GM20431 (cell line): ENCODE results near the gene ELMO1.

ENCODE experiments used
- in situ Hi-C: fragments of 300-500 bp; cut with MseI, MboI; formaldehyde crosslinking; loops from one replicate; pipeline ENCODE4 v1.15.0; 2020; ENCODE audit warnings: low sequenced_read_pairs; ENCODE audit not compliant: unreplicated experiment

ELMO1 gene

GRCh38 chr7:37249240-37249639 is 199.4 kb downstream of the ELMO1 start:
- in situ Hi-C loops, result loop anchor here (25.0 kb wide), 1 partner anchor 113 kb away; no protein-coding TSS in a partner anchor

- in situ Hi-C loops, result loop anchor here (25.0 kb wide), 1 partner anchor 114 kb away; no protein-coding TSS in a partner anchor
Observed at GRCh38 chr7:37248396-37248861, 200.2 kb downstream of the ELMO1 start.

DNA sequence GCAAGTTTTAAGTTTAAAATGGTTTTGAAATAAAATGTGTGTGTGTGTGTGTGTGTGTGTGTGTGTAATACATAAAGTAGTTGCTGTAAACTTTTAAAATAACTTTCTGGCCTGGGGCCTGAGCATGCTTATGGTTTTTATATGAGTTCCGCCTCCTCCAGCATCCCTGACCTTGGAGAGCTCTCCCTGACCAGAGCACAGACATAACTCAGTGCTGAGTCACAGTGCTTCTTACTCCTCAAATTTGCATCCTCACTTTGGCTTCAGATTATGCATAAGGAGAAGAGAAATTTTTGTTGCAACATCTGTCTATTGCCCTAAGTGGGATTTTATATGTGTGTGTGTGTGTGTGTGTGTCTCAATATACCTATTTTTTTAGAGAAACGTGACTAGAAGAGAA is 200.8 kb downstream of the ELMO1 start:
- in situ Hi-C loops, result loop anchor here (25.0 kb wide), 1 partner anchor 114 kb away; no protein-coding TSS in a partner anchor

GRCh38 chr7:37245590-37245989 is 203.1 kb downstream of the ELMO1 start:
- in situ Hi-C loops, result loop anchor here (25.0 kb wide), 1 partner anchor 117 kb away; no protein-coding TSS in a partner anchor

DNA sequence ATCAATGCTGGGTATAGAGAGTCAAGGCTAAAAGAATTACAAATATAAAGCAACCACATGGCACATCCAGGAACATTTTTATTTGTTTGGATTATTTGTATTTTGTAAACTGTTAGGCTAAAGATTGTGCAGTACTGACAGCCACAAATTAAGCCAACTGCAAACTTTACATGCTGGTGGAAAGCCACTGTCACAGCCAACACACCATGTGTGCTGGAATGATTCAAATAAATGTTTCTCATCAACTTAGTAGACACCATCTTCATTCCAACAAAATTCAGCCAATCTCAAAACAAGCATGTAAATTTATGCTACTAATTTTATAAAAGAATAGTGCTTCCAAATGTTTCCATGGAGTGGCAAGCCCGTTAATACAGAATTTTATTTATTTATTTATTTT is 211.8 kb downstream of the ELMO1 start:
- in situ Hi-C loops, result loop anchor here (25.0 kb wide), 1 partner anchor 125 kb away; no protein-coding TSS in a partner anchor

- in situ Hi-C loops, result loop anchor here (25.0 kb wide), 1 partner anchor 126 kb away; no protein-coding TSS in a partner anchor
Observed at GRCh38 chr7:37235813-37236212, 212.9 kb downstream of the ELMO1 start.

DNA sequence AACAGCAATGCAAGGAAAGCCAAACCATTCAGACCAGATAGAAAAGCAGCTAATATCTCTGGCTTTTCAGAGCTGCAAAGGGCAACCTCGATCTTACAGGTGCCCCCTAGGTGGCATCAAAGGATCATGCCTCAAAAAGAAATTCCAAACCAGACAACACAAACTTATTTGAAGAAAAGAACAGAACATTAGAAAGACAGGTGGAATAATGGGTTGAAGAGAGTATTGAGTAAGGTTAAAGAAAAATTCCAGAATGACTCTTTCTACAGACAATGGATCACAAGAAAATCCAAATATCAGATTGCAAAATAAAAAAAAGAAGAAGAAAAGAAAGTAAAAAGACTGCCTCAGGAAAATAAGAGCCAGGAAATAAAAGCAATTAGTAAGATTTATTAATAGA is 213.7 kb downstream of the ELMO1 start:
- in situ Hi-C loops, result loop anchor here (25.0 kb wide), 1 partner anchor 127 kb away; no protein-coding TSS in a partner anchor

- in situ Hi-C loops, result loop anchor here (25.0 kb wide), 1 partner anchor 128 kb away; no protein-coding TSS in a partner anchor
Observed at GRCh38 chr7:37234334-37234733, 214.3 kb downstream of the ELMO1 start.

GRCh38 chr7:37231613-37232012 is 217.1 kb downstream of the ELMO1 start:
- in situ Hi-C loops, result loop anchor here (25.0 kb wide), 1 partner anchor 131 kb away; no protein-coding TSS in a partner anchor

DNA sequence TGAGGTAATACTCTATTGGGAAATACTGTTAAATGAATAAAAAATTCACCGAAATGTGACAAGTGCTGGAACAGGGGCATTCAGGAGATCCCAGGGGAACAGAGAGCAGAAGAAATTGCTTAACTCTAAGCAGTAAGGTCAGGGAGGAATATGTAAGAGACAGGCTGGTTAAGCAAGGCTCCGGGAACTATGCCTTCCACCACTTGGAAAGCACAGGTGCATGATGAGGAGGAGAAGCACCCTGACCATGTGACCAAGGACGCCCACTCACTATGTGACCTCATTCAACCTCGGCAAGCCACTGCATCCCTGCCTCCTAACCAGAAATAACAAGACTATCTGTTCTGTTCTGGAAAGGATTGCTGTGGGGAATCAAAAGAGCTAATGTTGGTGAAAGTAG is 218.4 kb downstream of the ELMO1 start:
- in situ Hi-C loops, result loop anchor here (25.0 kb wide), 1 partner anchor 132 kb away; no protein-coding TSS in a partner anchor

DNA sequence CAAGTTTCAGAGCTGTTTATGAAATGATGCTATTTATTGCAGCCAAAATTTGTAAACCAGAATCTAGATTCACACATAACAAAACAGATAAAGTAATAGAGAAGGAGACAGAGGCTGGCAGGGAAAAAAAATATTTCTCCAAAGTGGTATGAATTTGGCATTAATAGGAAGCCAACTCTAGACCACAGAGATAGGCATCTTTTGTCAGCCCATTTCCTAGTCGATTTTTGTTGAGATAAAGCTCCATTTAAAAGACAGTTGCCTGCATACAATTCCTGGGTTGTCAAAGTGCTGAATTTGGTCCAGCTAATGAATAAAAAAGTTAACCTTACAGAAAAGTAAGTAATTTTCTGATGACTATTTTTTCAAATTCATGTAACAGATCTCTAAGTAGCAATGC is 219.3 kb downstream of the ELMO1 start:
- in situ Hi-C loops, result loop anchor here (25.0 kb wide), 1 partner anchor 133 kb away; no protein-coding TSS in a partner anchor

DNA sequence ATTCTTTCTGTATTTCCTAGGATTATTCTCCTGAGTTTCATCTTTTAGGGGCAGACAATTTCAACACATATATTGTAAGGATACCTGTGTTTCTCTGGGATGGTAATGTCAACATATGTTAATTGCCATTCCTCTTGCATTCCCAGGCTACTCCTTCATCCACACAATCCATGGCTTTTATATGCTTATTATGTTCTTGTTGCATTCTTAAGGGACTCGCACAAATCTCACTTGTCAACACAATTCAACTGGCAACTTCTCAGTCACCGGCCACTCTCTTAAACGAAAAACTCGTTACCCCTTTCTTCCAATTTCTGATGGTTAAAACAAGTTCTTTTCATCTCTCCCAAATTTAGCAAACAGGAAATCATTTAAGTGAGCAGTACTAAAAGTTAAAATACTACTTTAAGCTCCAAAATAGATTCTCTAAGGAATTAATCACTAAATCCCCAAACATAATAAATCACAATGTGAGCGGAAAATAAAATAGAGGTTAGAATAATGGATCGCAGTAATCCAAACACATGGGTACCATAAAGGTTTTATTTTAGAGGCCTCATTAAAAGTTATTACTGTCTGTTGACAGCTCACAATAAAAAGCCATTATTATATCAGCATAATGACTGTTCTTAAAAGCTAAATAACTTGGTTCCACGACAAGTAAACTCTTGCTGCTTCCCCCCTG is 223.2 kb downstream of the ELMO1 start:
- in situ Hi-C loops, result loop anchor here (25.0 kb wide), 1 partner anchor 137 kb away; no protein-coding TSS in a partner anchor

DNA sequence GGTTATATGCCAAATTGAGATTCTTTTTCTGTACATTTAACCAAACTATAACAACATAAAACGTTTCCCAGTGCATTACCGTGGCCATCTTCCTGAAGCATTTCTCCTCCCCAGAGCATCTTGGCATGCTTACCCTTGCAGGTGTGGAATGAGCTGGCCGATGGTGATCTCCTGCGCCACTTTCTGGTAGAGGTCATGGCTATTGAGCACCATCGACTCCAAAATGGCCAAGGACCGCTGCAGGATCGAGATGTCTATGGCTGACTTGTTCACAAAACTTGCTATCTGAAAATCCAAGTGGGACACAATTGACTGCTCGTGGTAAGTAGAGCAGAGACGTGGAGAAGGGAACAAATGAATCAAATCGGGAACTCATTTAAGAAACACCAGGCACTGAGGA is 223.9 kb downstream of the ELMO1 start:
- in situ Hi-C loops, result loop anchor here (25.0 kb wide), 1 partner anchor 138 kb away; no protein-coding TSS in a partner anchor

- in situ Hi-C loops, result no loop called here
Observed at GRCh38 chr7:37220664-37221063, 228.0 kb downstream of the ELMO1 start.

- in situ Hi-C loops, result no loop called here
Observed at GRCh38 chr7:37218956-37219355, 229.7 kb downstream of the ELMO1 start.

- in situ Hi-C loops, result no loop called here
Observed at GRCh38 chr7:37216923-37217322, 231.7 kb downstream of the ELMO1 start.

DNA sequence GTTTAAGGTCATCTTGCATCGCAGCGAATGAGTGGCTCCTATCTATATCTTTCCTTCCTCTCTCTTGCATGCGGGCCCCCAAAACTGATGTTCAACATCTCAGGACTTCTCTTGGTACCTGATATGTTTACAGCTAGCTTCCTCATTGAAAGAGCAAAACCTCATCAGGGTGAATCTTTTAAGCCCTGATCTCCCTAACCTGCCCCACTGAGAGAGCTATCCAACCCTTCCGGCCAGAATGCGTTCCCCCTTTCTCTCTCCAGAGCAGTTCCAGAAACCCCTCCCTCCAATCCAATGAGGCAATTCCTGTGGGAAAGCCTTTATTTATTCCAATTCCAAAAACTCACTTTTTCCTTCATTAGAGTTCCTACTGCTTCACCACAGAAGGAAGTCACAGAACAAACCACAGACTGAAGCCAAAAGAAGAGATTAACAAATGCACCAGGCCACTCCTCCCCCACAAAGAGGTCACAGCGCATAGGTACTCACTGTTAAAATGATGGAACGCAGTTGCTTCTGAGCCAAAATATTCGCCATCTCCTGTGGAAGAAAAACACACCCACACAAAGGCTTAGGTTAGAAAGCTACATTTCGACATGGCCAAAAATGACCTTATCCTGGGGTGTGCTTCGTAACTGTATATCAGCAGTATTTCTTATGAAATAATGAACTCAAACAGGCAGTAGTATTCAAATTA is 232.4 kb downstream of the ELMO1 start:
- in situ Hi-C loops, result no loop called here

DNA sequence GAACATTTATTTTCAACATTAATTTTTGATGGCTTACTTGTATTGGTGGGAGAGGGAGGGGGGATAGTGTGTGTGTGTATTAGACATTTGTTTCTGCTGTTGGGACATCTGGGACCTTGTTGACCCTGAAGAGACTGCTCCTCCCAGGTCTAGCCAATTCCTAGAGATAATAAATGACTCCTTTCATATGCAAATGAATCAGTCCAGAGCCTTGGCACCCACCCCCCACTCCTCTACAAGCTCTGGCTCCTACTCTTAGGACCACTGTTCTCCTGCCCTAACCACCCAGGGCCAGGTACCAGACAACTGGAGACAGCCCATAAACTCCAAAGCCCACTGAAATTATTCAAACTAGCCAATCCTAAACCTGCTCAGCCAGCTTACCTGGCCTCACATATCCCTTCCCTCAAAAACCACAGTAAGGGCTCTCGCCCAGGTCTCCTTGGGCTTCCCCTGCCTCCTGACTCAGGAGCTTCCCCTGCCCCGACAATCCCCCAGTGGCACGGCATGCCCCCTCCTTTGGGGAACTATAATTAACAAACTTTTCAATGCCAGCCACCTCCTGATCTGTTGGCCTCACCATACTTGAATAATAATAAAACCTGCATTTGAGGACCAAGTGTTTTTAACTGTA is 233.3 kb downstream of the ELMO1 start:
- in situ Hi-C loops, result no loop called here

DNA sequence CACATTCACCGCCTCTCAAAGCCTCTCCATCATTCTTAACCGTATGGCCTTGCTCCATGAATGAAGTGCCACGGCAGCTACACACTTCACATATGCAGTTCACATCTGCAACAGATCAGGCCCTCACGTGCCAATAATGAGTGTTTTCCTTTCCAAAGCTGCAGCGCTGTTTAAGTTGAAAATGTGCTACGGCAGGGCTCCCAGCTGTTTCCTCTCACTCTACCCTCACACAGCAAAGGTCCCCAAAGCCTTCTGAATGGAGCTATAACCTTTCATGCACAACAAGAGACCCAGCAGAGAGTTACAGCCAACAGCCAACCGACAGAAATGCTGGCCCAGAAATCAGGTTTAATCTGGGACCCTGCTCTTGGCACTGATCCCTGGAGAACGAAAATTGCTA is 236.1 kb downstream of the ELMO1 start:
- in situ Hi-C loops, result no loop called here

DNA sequence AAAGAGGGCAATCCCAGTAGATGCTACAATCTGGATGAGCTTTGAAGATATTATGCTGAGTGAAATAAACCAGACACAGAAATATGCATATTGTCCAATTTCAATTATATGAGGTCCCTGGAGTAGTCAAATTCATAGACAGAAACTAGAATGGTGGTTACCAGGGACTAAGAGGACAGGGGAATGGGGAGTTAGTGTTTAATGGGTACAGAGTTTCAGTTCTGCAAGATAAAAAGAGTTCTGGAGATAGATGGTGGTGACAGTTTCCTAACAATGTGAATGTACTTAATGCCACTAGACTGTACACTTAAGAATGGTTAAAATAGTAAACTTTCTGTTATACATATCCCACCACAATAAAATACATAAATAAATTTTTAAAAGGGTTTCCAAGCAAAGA is 236.6 kb downstream of the ELMO1 start:
- in situ Hi-C loops, result no loop called here
